Natural killer cell treated with Interleukin-12 subunit alpha and Interleukin-12 subunit beta and Interleukin-15 and Interleukin-18, amount 100 ng/mL, for 72 hours (primary cell): Measurements from ENCODE around the gene CEMP1. TPM values are rescaled to one million over a fixed set of nuclear protein-coding genes. Genes with fewer than 3 reads are reported as not detected.

Experiments
- ATAC-seq, 2 donors: fragments of 150-1000 bp; cut with Tn5 transposase in 1 of 2; sonication (Bioruptor Pico), chemical (Tn5 transposase) in 1 of 2; 2 replicates each; pipeline ENCODE4 v1.10.0; 2021
- DNase-seq: peaks from one replicate; pipeline ENCODE4 v3.0.0; 2022; ENCODE audit warnings: low spot score
- H3K27ac Mint-ChIP-seq, 2 donors: 1 replicate in 1 of 2; 2 replicates in 1 of 2; pipeline ENCODE4 v1.8.0; 2022; ENCODE audit warnings: mixed read lengths in 2 of 2, mild to moderate bottlenecking in 1 of 2, moderate library complexity in 1 of 2
- H3K27me3 Mint-ChIP-seq, 2 donors: 1 replicate in 1 of 2; 2 replicates in 1 of 2; pipeline ENCODE4 v1.8.0; 2022; ENCODE audit warnings: mixed read lengths in 2 of 2
- H3K36me3 Mint-ChIP-seq: one replicate; pipeline ENCODE4 v1.8.0; 2022; ENCODE audit warnings: mixed read lengths
- H3K4me1 Mint-ChIP-seq, 2 donors: 1 replicate in 1 of 2; 2 replicates in 1 of 2; pipeline ENCODE4 v1.8.0; 2022; ENCODE audit warnings: low read depth in 2 of 2, mixed read lengths in 2 of 2, mild to moderate bottlenecking in 1 of 2
- H3K4me3 Mint-ChIP-seq: one replicate; pipeline ENCODE4 v1.8.0; 2022; ENCODE audit warnings: mixed read lengths
- H3K9me3 Mint-ChIP-seq: 2 replicates; pipeline ENCODE4 v1.8.0; 2022; ENCODE audit warnings: mixed read lengths
- total RNA-seq, 2 donors: library from RNA; stranded (reverse); gene quantifications; one replicate each; pipeline ENCODE4 v1.2.3, GENCODE V29; 2022

The CEMP1 gene
- total RNA-seq, 2 donors from 2014 or later = not detected

- ATAC-seq = no peak
- no peaks in the 10 kb centered on the region for H3K36me3 Mint-ChIP-seq
- H3K27me3 Mint-ChIP-seq = no peaks in the 10 kb centered on the region
- no peak overlapping the region for H3K4me3 Mint-ChIP-seq
- no peaks in the 10 kb centered on the region for H3K9me3 Mint-ChIP-seq
- no peak overlapping the region for H3K27ac Mint-ChIP-seq
- no peak for DNase-seq
- H3K4me1 Mint-ChIP-seq = no peaks in the 10 kb centered on the region
Observed at GRCh38 chr16:2497695-2498484, 33.3 kb downstream of the CEMP1 start.

- no peak overlapping the region for H3K27ac Mint-ChIP-seq
- no peak for ATAC-seq
Observed at GRCh38 chr16:2497116-2497630, 34.0 kb downstream of the CEMP1 start.

GRCh38 chr16:2496223-2497115, 34.7 kb downstream of the CEMP1 start:
- H3K27me3 Mint-ChIP-seq = no peaks in the 10 kb centered on the region
- no peak overlapping the region for H3K27ac Mint-ChIP-seq
- DNase-seq (no peak), ATAC-seq (no peak)
- H3K36me3 Mint-ChIP-seq = no peaks in the 10 kb centered on the region
- no peaks in the 10 kb centered on the region for H3K9me3 Mint-ChIP-seq
- H3K4me1 Mint-ChIP-seq = no peaks in the 10 kb centered on the region
- no peak overlapping the region for H3K4me3 Mint-ChIP-seq

More at GRCh38 chr16:2497116-2497630, 34.0 kb downstream of the CEMP1 start:
- H3K27me3 Mint-ChIP-seq = no peaks in the 10 kb centered on the region
- no peak overlapping the region for H3K4me3 Mint-ChIP-seq
- no peak for DNase-seq
- no peaks in the 10 kb centered on the region for H3K9me3 Mint-ChIP-seq
- no peaks in the 10 kb centered on the region for H3K4me1 Mint-ChIP-seq
- H3K36me3 Mint-ChIP-seq = no peaks in the 10 kb centered on the region

GRCh38 chr16:2495041-2495440, 36.2 kb downstream of the CEMP1 start:
- no peak for ATAC-seq
- H3K9me3 Mint-ChIP-seq = no peaks in the 10 kb centered on the region
- no peaks in the 10 kb centered on the region for H3K36me3 Mint-ChIP-seq
- DNase-seq = no peak
- H3K27ac Mint-ChIP-seq = no peak overlapping the region
- H3K4me1 Mint-ChIP-seq = no peaks in the 10 kb centered on the region
- H3K4me3 Mint-ChIP-seq = no peak overlapping the region
- H3K27me3 Mint-ChIP-seq = no peaks in the 10 kb centered on the region

GRCh38 chr16:2494616-2495015, 36.6 kb downstream of the CEMP1 start:
- H3K36me3 Mint-ChIP-seq = no peaks in the 10 kb centered on the region
- H3K27me3 Mint-ChIP-seq = no peaks in the 10 kb centered on the region
- DNase-seq = no peak
- H3K27ac Mint-ChIP-seq = no peak overlapping the region
- no peak for ATAC-seq
- H3K4me3 Mint-ChIP-seq = no peak overlapping the region
- H3K9me3 Mint-ChIP-seq = no peaks in the 10 kb centered on the region
- no peaks in the 10 kb centered on the region for H3K4me1 Mint-ChIP-seq

GRCh38 chr16:2493605-2494004, 37.6 kb downstream of the CEMP1 start:
- peaks cover 0 to 2% of the 10 kb centered on the region in 2 donors for H3K4me1 Mint-ChIP-seq
- H3K9me3 Mint-ChIP-seq = no peaks in the 10 kb centered on the region
- no peak overlapping the region for H3K4me3 Mint-ChIP-seq
- H3K36me3 Mint-ChIP-seq = no peaks in the 10 kb centered on the region
- ATAC-seq (no peak), DNase-seq (no peak)
- H3K27ac Mint-ChIP-seq = no peak overlapping the region
- H3K27me3 Mint-ChIP-seq = no peaks in the 10 kb centered on the region

GRCh38 chr16:2492292-2492691, 38.9 kb downstream of the CEMP1 start:
- Mint-ChIP-seq H3K9me3 (no peaks in the 10 kb centered on the region), H3K27ac (no peak overlapping the region), H3K4me1 (peaks cover 5 to 9% of the 10 kb centered on the region in 2 donors), H3K4me3 (no peak overlapping the region), H3K27me3 (no peaks in the 10 kb centered on the region), H3K36me3 (no peaks in the 10 kb centered on the region)
- DNase-seq (no peak), ATAC-seq (no peak)

- H3K27me3 Mint-ChIP-seq = no peaks in the 10 kb centered on the region
- no peak overlapping the region for H3K27ac Mint-ChIP-seq
- no peaks in the 10 kb centered on the region for H3K9me3 Mint-ChIP-seq
- DNase-seq (no peak), ATAC-seq (no peak)
- no peak overlapping the region for H3K4me3 Mint-ChIP-seq
- H3K4me1 Mint-ChIP-seq = peaks cover 13 to 17% of the 10 kb centered on the region in 2 donors
- H3K36me3 Mint-ChIP-seq = no peaks in the 10 kb centered on the region
Observed at GRCh38 chr16:2490190-2491105, 40.8 kb downstream of the CEMP1 start.

GRCh38 chr16:2489581-2489980, 41.6 kb downstream of the CEMP1 start:
- Mint-ChIP-seq H3K27me3 (no peaks in the 10 kb centered on the region), H3K9me3 (no peaks in the 10 kb centered on the region), H3K27ac (no peak overlapping the region), H3K36me3 (no peaks in the 10 kb centered on the region), H3K4me3 (no peak overlapping the region), H3K4me1 (peaks cover 13 to 23% of the 10 kb centered on the region in 2 donors)
- DNase-seq (no peak), ATAC-seq (no peak)

- Mint-ChIP-seq H3K9me3 (no peaks in the 10 kb centered on the region), H3K27me3 (no peaks in the 10 kb centered on the region), H3K27ac (no peak overlapping the region), H3K4me3 (peak overlapping the region; percentile 74), H3K36me3 (no peaks in the 10 kb centered on the region), H3K4me1 (peaks cover 13 to 26% of the 10 kb centered on the region in 2 donors)
- ATAC-seq = peak in 1 of 2 donors; percentile 44
- DNase-seq = no peak
Observed at GRCh38 chr16:2487903-2488531, 43.2 kb downstream of the CEMP1 start.

GRCh38 chr16:2487517-2487842, 43.7 kb downstream of the CEMP1 start:
- H3K27ac Mint-ChIP-seq = peak overlapping the region in 1 of 2 donors; percentile 14
- H3K4me3 Mint-ChIP-seq = peak overlapping the region; percentile 74
- H3K27me3 Mint-ChIP-seq = no peaks in the 10 kb centered on the region
- ATAC-seq (no peak), DNase-seq (no peak)
- H3K9me3 Mint-ChIP-seq = no peaks in the 10 kb centered on the region
- peaks cover 13 to 26% of the 10 kb centered on the region in 2 donors for H3K4me1 Mint-ChIP-seq
- H3K36me3 Mint-ChIP-seq = no peaks in the 10 kb centered on the region

- H3K27me3 Mint-ChIP-seq = no peaks in the 10 kb centered on the region
- no peaks in the 10 kb centered on the region for H3K9me3 Mint-ChIP-seq
- peak; percentile 89 for DNase-seq
- no peaks in the 10 kb centered on the region for H3K36me3 Mint-ChIP-seq
- ATAC-seq = peak; percentile 90 to 93
- H3K27ac Mint-ChIP-seq = peak overlapping the region in 1 of 2 donors; percentile 14
- H3K4me1 Mint-ChIP-seq = peaks cover 13 to 26% of the 10 kb centered on the region in 2 donors
- H3K4me3 Mint-ChIP-seq = peak overlapping the region; percentile 74
Observed at GRCh38 chr16:2486645-2487516, 44.3 kb downstream of the CEMP1 start.
